GM18507 (cell line): ENCODE measurements around the gene CMIP.
"Not testable (repeated sequence)": the region's sequence is repeated elsewhere in the genome, so short reads cannot be mapped to it uniquely, and the experiment has no call there.

ENCODE experiments used
- DNase-seq: peaks from one replicate; pipeline ENCODE4 v3.0.0; 2011; ENCODE audit warnings: low read depth; ENCODE audit not compliant: insufficient read length; ENCODE audit errors: extremely low spot score
- FAIRE-seq: peaks from 2 replicates; lab custom pipeline; 2011; peaks lifted over from hg19 to GRCh38; lab: Jason Lieb, UNC

The CMIP gene

DNA sequence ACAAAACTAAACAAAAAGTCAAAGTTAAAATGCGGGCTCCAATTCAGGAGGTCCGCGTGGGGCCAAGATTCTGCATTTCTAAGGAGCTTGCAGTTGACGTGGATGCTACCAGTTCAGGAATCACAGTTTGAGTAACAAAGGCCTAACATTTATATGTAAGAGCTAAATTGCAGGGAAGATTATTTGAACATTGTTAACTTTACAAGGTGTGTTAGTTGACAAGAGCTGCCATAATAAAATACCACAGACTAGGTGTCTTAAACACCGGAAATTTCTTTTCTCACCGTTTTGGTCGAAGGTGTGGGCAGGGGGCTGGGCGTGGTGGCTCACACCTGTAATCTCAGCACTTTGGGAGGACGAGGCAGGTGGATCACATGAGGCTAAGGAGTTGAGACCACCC is 24.8 kb upstream of the CMIP start:
- FAIRE-seq (no peak), DNase-seq (no peak)

DNA sequence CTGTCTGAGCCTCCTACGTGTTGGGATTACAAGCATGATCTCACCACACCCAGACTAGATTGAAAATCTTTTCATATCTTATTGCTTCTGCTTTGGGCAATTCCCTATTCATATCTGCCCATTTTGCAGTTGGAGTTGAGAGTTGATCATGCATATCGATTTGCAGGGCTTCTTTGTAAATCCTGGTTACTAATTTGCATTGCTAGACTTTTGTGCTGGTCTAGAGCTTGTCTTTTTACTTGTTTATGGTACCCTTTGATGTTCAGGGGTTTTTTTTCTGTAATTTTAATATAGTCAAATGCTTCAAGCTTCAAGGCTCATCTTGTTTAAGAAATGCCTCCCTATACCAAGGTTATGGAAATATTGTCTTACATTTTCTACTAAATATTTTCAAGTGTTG is 23.5 kb upstream of the CMIP start:
- no peak for FAIRE-seq

DNA sequence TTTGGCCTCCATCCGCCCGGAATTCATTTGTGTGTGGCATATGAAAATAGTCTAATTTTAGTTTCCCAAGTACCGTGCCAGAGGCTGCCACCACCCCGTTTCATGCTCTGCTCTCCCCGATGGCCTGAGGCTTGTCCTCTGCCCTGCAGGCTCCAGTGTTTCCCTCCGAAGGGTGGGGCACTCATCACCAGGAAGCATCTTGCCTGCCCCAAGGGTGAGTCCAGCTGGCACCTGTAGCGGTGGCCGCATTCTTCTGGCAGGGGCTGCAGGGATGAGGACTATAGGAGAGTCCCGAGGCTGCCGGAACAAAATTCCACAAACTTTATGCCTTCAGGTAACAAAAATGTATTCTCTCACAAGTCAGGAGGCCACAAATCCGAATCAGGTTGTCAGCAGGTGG is 23.1 kb upstream of the CMIP start:
- no peak for DNase-seq
- FAIRE-seq = no peak

More for the DNA sequence above, 23.5 kb upstream of the CMIP start:
- no peak for DNase-seq

DNA sequence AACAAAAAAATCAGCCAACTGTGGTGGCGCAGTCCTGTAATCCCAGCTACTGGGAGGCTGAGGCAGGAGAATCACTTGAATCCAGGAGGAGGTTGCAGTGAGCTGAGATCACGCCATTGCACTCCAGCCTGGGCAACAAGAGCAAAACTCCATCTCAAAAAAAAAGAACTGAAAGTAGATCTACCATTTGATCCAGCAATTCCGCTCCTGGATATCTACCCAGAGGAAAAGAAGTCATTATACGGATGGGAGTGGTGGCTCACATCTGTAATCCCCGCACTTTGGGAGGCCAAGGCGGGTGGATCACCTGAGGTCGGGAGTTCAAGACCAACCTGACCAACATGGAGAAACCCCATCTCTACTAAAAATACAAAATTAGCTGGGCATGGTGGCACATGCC is 22.5 kb upstream of the CMIP start:
- not testable (repeated sequence) for FAIRE-seq

DNA sequence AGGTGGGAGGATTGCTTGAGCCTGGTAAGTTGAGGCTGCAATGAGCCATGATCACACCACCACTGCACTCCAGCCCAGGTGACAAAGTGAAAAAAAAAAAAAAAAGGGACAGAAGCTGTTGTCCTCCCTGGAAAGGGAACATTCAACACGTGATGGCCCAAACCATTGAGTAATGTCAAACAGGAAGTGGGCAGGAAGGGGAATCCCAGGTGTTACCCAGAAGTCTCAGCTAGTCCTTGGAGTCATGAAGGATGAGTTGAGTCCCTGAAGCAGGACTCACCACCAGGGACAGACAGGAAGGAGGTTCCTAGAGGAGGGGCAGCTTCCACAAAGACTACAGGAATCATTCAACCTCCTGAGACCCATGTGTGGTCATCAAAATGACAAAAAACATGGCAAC is 19.8 kb upstream of the CMIP start:
- DNase-seq (no peak), FAIRE-seq (peak; percentile 73)

More for the DNA sequence above, 22.5 kb upstream of the CMIP start:
- not testable (repeated sequence) for DNase-seq

DNA sequence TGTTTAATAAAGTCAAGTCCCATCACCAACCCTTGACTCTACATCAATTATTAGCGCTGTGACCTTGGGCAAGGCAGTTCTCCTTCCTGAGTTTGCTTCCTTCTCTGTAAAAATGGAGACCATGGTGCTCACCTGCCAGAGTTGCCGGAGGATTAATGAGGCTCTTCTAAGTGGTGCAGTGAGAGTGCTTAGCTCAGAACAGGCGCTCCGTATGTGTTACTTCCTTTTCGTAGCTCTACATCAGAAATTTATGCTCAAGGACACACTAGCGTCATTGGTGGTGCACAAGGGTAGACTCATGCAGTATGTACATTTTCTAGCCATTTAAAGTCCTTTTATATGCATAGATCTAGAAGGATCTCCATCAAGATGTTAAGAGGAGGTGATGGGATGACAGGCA is 17.4 kb upstream of the CMIP start:
- DNase-seq (no peak), FAIRE-seq (no peak)

DNA sequence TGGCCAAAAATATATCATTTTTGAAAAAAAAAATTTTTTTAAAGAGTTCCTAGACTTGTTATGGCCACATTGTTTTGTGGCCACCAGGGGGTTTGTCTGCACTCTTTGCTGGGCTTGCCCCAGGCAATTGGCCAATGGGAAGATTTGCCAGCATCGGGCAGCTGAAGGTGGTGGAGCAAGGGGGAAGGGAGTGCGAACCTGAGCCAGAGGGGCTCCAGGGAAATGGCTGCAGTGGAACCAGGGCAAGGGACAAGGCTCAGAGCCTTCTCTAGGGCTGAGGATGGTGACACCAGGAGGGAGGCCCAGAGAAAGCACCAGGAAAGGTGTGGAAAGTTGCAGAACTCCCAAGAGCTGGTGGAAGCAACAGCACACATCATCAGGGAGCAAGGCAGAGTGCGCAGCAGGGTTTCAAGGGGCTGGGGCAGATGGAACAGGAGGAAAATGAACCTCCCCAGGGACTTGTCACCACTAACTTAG is 15.5 kb upstream of the CMIP start:
- DNase-seq (no peak), FAIRE-seq (no peak)

DNA sequence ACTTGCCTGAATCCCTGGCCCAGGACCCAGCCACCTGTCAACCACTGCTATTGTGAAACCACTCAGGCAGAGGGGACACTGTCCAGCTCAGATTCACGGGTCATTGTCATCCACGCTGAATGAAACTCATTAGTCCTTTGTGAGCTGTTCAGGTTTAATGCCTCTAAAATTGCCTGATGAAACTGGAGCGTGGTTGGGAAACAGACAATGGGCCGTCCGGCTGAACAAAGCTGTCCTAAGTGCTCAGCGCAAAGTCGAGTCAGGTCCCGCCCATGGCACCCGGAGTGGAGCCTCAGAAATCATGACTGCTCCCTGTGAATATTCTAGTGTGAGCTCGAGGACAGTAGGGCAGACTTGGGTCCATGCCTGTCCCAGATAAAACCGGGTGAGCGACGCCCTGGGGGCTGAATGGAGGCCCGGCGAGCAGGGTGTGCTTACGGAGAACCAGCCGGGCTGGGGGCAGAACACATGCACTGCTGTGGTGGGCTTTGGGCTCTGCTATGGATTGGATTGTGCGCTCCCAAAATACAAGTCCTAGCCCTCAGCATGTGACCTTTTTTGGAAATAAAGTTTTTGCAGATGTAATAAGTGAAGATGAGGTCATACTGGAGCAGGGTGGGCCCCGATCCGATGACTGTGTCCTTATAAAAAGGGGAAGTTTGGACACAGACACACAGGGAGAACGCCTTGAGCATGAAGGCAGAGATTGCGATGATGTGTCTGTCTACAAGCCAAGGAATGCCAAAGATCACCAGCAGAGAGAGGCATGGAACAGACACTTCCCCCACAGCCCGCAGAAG is 12.9 kb upstream of the CMIP start:
- no peak for DNase-seq
- FAIRE-seq = no peak

DNA sequence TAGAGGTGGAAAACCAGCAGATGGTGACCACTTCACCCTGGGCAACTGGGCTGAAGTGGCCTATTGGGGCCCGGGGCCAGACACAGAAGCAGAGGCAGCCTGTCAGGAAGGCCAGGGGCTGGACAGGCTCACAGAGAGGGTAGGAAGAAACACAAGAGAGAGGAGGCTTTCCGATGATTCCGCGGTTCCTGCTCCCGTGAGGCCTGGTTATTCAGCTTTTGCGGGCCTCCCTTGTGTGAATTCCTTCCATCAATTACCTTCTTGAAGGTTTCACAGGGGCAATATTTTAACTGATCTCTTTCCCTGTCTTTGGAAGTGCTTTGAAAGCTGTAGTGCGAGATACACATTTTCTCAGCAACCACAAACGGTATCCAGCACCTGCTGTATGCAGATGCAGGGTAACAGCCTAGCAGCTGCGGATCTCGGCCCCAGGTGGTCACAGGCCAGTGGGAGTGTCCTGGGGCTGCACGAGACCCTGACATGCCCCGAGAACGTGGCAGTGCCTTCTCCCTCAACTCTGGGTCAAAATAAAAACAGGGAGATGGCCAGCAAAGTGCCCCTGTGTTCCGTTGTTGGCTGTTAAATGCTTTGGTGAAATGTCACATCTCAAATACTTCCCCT is 11.6 kb upstream of the CMIP start:
- DNase-seq = no peak
- FAIRE-seq = no peak

DNA sequence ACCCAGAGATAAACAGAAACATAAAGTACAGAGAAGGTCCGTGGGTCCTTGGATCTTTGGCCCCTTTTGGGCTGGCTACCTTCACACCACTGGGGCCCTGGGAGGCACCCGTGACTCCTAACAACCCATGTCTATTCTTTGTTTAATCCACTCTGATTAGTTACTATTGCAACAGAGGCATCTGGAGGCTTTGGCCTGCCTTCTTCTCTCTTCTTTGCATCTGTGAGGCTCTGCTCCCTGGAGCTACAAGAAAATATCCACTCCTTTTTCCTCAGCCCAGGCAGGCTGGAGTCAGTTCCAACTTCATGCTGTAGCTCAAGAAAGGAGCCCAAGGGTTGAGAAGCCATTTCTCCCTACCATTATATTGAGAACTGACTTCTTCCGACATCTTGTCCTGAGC is 9.5 kb upstream of the CMIP start:
- DNase-seq (no peak), FAIRE-seq (no peak)

DNA sequence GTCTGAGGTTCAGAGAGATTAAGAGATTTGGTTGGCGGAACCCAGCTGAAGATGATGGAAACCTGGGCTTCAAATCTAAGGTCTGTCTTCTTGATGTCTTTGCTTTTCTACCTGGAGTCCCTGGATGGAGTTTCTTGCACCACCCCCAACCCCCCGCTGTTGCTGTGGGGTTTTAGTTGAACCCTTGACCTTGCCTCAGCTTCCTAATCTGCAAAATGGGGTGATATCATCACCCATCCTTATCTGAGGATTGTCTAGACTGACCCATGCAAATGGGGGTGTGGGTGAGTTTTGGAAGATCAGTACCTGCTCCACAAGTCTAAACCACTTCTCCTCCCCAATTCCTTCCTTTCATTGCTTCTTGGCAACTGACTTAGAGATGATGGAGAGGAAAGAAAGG is 9.0 kb upstream of the CMIP start:
- no peak for FAIRE-seq

DNA sequence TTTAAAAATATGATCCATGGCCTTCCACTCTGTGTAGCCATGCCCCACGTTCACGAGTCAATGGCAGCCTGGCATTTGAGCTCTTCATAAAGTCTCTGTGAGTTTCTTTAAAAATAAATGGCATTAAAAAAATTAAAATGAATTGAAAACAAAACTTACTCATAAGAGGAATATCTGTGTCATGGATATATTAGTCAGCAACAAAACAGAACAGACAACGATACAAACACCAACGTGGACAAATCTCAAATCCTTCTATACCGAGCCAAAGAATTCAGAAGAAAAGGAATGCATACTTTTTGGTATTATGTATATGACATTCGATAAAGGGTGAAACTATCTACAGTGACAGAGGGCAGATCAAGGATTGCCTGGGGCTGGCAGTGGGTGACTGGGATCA is 8.2 kb upstream of the CMIP start:
- no peak for FAIRE-seq
- DNase-seq = no peak

More for the DNA sequence above, 9.0 kb upstream of the CMIP start:
- no peak for DNase-seq

DNA sequence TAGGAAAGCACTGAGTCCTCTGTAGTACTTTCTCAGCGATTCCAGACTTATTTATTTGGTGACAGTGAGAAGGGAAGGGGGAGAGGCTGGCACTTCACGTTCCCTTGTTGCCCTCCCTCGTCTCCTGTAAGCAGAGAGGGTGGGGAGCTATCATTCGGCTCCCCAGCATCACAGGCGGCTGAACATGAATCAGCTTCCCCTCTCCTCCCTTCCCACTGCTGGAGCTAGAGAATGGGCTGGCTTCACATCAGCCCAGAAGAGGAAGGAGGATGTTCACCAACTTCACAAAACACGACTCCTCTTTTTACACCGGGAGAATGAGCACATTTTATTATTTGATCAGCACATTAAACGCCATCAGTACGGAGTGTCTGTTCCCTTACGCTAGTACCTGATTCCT is 6.7 kb upstream of the CMIP start:
- DNase-seq = no peak
- FAIRE-seq = no peak

DNA sequence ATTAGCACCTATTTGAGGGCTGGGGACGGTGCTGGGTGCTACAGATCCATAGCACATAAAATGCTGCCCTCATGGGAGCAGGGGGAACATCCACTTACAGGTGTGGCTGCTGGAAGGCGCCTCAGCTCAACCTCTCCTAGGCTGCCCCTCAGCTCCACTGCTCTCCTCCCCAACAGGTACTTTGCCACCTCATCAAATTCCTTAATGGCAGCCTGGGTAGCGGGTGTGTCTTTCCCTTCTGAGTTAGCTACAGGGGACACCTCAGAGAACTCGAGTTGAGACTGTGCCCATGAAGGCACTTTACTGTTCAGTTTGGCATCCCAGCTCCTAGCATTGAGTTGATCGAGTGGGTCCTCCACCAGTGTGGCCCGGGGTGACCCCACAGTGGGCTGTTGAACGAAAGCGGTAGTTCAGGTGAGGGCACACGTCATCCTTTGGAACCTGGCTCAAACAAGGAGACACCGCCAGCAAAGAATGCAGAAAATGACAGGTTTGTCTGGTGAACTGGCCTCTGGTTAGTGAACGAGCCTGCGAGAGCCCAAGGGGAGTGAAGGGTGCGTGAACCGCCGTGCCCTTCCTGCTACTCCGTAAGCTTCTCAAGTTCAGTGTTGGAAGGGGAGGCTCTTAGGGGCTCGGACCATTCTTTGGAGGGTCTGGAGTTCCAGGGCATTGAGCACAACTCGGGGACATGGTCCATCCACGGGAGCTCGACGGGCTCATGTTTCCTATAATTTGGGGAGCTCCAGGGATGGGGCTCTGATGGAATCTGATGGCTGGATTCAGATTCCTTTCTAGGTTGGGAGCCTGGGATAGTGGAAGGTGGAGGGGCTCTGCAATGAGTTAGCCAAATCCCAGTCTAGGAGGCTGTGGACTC is 3.5 kb upstream of the CMIP start:
- DNase-seq = no peak
- FAIRE-seq = no peak

DNA sequence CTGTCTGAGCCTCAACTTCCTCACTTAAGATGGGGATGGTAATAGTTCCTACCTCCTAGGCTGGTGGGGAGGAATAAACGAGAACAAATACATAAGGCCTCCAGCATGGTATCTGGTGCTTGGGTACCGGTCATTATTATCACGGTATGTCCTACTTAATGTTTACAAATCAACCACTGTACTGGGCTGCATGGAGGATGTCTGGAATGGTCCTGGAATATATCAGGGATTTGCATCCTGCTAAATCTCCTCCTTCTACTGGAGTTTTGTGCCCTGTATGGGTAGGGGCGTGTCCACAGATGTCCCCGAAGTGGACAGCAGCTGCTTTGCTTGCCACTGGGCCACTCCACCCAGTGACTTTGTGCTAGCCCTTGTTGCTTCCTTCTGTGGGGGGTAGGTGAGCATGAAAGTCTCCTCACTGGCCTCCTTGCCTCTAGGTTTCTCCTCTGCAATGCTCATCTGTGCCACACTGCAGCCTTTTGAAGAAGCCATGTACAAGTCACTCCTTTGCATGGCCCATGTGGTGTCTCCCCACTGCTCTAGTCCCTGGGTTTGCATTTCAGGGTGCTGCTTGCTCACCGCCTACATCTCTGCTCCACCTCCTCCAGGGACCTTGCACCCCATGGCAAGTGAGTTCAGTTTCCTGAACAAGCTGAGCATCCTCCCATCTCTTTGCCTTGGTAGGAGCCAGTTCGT is 2.2 kb upstream of the CMIP start:
- no peak for FAIRE-seq
- DNase-seq = no peak

DNA sequence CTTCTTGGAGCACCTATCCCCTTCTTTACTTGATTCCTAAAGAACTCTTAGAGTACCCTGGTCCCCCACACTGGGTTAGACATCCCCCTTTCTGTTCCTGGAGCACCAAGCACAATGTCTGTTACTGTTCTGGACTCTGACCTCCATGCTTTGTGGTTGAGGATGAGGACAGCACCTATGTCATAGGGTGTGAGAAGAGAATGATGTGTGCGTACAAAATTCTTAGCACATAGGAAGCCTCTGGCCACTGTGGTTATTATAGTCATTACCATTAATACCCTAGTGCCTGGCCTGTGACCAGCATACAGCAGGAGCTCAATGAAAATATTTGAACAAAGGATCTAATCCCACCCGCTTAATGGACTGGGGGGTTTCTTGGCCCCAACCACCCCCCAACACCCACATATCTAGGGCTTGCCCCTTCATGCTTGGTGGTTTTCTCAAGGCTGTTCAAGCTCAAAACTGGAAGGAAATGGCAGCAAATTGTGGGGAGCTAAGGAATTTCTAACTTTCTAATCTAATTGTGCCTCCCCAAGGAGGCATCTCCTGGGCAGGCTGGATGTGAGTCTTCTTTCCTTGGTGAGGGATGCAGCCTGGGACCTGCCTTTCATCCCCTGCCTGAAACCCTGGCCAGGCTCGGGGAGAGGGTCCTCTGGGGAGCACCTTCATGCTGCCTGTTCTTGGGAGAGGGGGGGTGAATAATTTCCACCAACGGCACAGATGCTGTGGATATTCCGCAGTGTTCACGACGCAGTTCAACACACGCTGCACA is 1.5 kb upstream of the CMIP start:
- DNase-seq (no peak), FAIRE-seq (peak; percentile 21)

DNA sequence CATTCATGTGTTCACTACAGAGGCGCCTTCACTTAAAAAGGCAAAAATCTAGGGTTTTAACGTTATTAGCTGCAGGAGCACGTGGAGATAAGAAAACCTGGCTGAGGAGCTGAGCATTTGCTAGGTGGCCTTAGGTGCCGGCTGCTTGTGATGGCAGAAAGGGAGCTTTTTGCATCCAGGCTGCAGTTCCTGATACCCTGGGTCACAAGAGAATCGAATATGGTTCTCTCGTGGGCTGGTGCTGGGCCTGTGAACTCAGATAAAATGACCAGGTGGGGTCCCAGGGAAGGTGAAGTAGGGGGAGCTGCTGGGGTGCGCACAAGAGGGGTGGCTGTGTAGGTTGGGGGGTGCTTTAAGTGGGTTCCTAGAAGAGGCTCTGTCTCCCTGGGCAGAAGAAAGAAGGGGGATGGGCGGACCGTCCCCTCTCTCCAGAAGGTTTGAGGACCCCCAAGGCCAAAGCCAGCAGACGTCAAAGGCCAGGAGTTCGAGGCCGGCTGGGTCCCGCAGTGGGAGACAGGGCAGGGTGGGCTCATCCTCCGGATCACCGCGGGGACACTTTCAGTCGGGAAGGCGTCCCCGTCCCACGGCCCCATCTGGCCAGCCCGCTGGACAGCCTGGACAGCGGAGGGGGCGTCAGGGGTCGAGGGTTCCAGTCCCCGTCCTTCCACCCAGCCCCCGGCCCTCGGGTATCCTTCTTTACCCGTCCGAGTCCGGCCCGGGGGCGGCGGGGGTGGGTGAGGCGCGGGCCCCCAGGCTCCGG is 740 bp upstream of the CMIP start:
- FAIRE-seq = no peak
- no peak for DNase-seq
